Mucosa of stomach (tissue), 1 donor: ENCODE measurements around the gene METTL23.

ENCODE experiments used
- H3K27me3 ChIP-seq: one replicate; pipeline ENCODE4 v1.7.0; 2013; ENCODE audit warnings: mild to moderate bottlenecking, low read length; ENCODE audit not compliant: control insufficient read depth, insufficient read depth
- H3K36me3 ChIP-seq: one replicate; pipeline ENCODE4 v1.7.0; 2013; ENCODE audit warnings: low read length; ENCODE audit not compliant: control insufficient read depth, insufficient read depth
- H3K4me1 ChIP-seq: one replicate; pipeline ENCODE4 v1.7.0; 2013; ENCODE audit warnings: mild to moderate bottlenecking, low read length; ENCODE audit not compliant: control insufficient read depth, insufficient read depth
- H3K4me3 ChIP-seq: one replicate; pipeline ENCODE4 v1.7.0; 2013; ENCODE audit warnings: low read length
- H3K9ac ChIP-seq: one replicate; pipeline ENCODE4 v1.7.0; 2013; ENCODE audit warnings: mild to moderate bottlenecking, low read length, moderate library complexity
- H3K9me3 ChIP-seq: one replicate; pipeline ENCODE4 v1.7.0; 2013; ENCODE audit warnings: mild to moderate bottlenecking, low read length, moderate library complexity; ENCODE audit not compliant: control insufficient read depth
- donor health status: Pancreatic carcinoma.

METTL23 gene

GRCh38 chr17:76686538-76687297 is 39.9 kb upstream of the METTL23 start:
- H3K9me3 ChIP-seq: no peaks in the 10 kb centered on the region
- H3K27me3 ChIP-seq: no peaks in the 10 kb centered on the region
- no peaks in the 10 kb centered on the region for H3K36me3 ChIP-seq
- no peak overlapping the region for H3K9ac ChIP-seq
- H3K4me1 ChIP-seq: peaks cover 20% of the 10 kb centered on the region
- H3K4me3 ChIP-seq: no peak overlapping the region

GRCh38 chr17:76687298-76688164 is 39.1 kb upstream of the METTL23 start:
- no peaks in the 10 kb centered on the region for H3K36me3 ChIP-seq
- H3K4me3 ChIP-seq: no peak overlapping the region
- no peaks in the 10 kb centered on the region for H3K9me3 ChIP-seq
- peaks cover 12% of the 10 kb centered on the region for H3K4me1 ChIP-seq
- peak overlapping the region; percentile 24 for H3K9ac ChIP-seq
- H3K27me3 ChIP-seq: no peaks in the 10 kb centered on the region

GRCh38 chr17:76688165-76688622 is 38.4 kb upstream of the METTL23 start:
- H3K27me3 ChIP-seq: no peaks in the 10 kb centered on the region
- peaks cover 12% of the 10 kb centered on the region for H3K4me1 ChIP-seq
- H3K9ac ChIP-seq: peak overlapping the region; percentile 24
- H3K36me3 ChIP-seq: no peaks in the 10 kb centered on the region
- no peak overlapping the region for H3K4me3 ChIP-seq
- no peaks in the 10 kb centered on the region for H3K9me3 ChIP-seq

- Histone ChIP-seq H3K9ac (no peak overlapping the region), H3K36me3 (no peaks in the 10 kb centered on the region), H3K4me1 (peaks cover 12% of the 10 kb centered on the region), H3K9me3 (no peaks in the 10 kb centered on the region), H3K4me3 (no peak overlapping the region), H3K27me3 (no peaks in the 10 kb centered on the region)
These were observed 36.8 kb upstream of the METTL23 start for GRCh38 chr17:76689859-76690258.

- H3K36me3 ChIP-seq: no peaks in the 10 kb centered on the region
- H3K4me1 ChIP-seq: peaks cover 8% of the 10 kb centered on the region
- H3K9me3 ChIP-seq: no peaks in the 10 kb centered on the region
- no peak overlapping the region for H3K9ac ChIP-seq
- H3K27me3 ChIP-seq: no peaks in the 10 kb centered on the region
- H3K4me3 ChIP-seq: no peak overlapping the region
These were observed 35.9 kb upstream of the METTL23 start for GRCh38 chr17:76690596-76691280.

GRCh38 chr17:76691379-76692191 is 35.1 kb upstream of the METTL23 start:
- Histone ChIP-seq H3K4me1 (peaks cover 7% of the 10 kb centered on the region), H3K36me3 (no peaks in the 10 kb centered on the region), H3K27me3 (no peaks in the 10 kb centered on the region), H3K4me3 (no peak overlapping the region), H3K9me3 (no peaks in the 10 kb centered on the region), H3K9ac (no peak overlapping the region)

- no peak overlapping the region for H3K9ac ChIP-seq
- H3K27me3 ChIP-seq: no peaks in the 10 kb centered on the region
- H3K9me3 ChIP-seq: no peaks in the 10 kb centered on the region
- no peaks in the 10 kb centered on the region for H3K36me3 ChIP-seq
- no peaks in the 10 kb centered on the region for H3K4me1 ChIP-seq
- H3K4me3 ChIP-seq: no peak overlapping the region
These were observed 31.4 kb upstream of the METTL23 start for GRCh38 chr17:76695059-76695831.

- no peak overlapping the region for H3K9ac ChIP-seq
These were observed 29.6 kb upstream of the METTL23 start for GRCh38 chr17:76696763-76697701.

GRCh38 chr17:76697702-76698465 is 28.8 kb upstream of the METTL23 start:
- H3K9ac ChIP-seq: no peak overlapping the region
- no peaks in the 10 kb centered on the region for H3K36me3 ChIP-seq
- no peaks in the 10 kb centered on the region for H3K9me3 ChIP-seq
- H3K4me3 ChIP-seq: no peak overlapping the region
- peaks cover 6% of the 10 kb centered on the region for H3K4me1 ChIP-seq
- H3K27me3 ChIP-seq: no peaks in the 10 kb centered on the region

More at GRCh38 chr17:76696763-76697701, 29.6 kb upstream of the METTL23 start:
- no peaks in the 10 kb centered on the region for H3K9me3 ChIP-seq
- H3K4me3 ChIP-seq: no peak overlapping the region
- H3K4me1 ChIP-seq: peaks cover 6% of the 10 kb centered on the region
- no peaks in the 10 kb centered on the region for H3K36me3 ChIP-seq
- H3K27me3 ChIP-seq: no peaks in the 10 kb centered on the region
